HS-5 (cell line): ENCODE measurements around the gene SND1.
A peak's percentile ranks its signal among the peaks of the same experiment; 100 is the strongest.

ENCODE experiments used
- DNase-seq: peaks from one replicate; pipeline ENCODE4 v3.0.0-alpha.2; 2012; ENCODE audit warnings: low read depth

Gene SND1

GRCh38 chr7:128115821-128116723 is 464.1 kb downstream of the SND1 start:
- DNase-seq = no peak

- DNase-seq = no peak
These were observed 464.7 kb downstream of the SND1 start for GRCh38 chr7:128116740-128117139.

- DNase-seq = no peak
These were observed 465.7 kb downstream of the SND1 start for GRCh38 chr7:128117691-128118090.

GRCh38 chr7:128119036-128119435 is 467.0 kb downstream of the SND1 start:
- DNase-seq = no peak

DNA sequence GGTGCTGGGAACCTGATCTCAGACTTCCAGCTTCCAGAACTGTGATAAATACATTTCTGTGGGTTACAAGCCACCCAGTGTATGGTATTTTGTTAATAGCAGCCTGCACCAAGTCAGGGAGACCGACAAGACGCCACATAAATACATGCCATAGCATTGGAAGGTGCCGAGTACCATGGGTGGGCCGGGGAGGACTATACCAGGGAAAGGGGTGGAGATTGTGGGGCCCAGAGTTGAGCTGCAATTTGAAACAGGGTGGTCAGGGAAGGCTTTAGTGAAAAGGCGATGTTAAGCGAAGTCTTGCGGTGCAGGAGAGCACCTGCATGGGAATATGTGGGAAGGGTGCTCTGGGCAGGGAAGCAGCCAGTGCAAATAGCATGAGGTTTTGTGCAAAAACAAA is 468.1 kb downstream of the SND1 start:
- DNase-seq = no peak

DNA sequence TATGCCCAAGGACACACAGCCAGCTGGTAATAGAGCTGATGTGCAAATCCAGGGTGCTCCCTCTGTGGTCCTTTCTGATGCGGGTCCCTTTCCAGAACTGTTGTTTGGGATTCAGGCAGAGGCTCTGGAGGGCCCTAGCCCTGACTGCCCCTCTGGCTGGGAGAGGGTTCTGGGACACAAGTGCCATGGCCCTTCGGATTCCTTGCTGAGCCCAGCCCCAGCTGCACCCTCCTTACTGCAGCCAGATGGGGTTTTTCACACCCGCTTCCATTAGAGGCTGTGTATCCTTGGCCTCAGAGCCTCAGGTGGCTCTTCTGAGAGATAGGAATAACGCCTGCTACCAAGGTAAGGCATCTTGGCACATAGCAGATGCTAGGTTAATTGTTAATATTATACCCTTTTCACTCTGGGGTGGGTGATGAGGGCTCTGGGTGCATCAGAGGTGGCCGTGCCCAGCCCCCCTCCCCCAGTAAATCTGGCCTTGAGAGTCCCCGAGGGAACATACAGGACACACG is 469.0 kb downstream of the SND1 start:
- no peak for DNase-seq

- DNase-seq = no peak
These were observed 469.9 kb downstream of the SND1 start for GRCh38 chr7:128121711-128122530.

DNA sequence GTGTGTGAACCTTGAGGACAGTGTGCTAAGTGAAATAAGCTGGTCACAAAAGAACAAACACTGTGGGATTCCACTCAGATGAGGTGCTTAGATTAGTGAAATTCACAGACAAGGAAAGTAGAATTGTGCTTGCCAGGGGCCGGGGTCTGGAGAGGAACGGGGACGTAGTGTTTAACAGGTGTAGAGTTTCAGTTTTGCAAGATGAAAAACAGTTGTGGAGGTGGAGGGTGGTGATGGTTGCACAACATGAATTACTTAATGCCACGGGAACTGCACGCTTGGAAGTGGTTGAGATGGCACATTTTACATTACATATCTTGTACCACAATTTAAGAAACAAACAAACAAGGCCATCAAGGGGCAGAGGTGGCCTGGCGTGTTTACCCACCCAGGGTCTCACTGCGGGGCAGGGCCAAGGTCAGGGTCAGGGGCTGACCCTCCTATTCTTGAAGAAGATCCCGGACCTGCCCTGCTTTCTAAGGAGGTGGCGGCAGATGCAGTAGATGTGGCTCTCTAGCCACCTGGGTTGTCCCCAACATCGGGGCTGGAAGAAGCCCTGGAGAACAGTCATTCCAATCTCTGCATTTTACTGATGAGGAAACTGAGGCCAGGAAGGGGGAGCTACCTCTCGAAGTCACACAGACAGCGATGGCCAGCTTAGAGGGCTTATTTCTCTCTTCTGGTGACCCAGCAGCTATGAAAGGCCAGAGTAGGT is 470.7 kb downstream of the SND1 start:
- DNase-seq = no peak

GRCh38 chr7:128123291-128124037 is 471.5 kb downstream of the SND1 start:
- no peak for DNase-seq

DNA sequence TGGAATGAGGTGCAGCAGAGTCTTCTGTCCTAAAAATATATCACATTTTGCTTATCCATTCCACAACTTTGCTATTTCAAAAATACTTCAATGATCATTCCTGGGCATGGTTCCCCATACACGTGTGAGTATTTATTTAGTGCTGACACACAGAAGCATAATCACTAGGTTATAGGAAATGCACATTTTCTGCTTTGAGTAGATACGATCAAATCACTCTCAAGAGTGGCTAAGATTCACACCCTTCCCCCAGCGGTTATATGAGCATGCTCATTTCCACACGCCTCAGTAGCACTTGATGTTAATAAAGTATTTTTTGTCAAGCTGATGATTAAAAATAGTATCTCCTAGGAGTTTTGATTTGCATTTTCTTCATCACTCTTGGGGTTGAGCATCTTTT is 472.8 kb downstream of the SND1 start:
- DNase-seq = no peak

GRCh38 chr7:128125816-128126215 is 473.8 kb downstream of the SND1 start:
- no peak for DNase-seq

DNA sequence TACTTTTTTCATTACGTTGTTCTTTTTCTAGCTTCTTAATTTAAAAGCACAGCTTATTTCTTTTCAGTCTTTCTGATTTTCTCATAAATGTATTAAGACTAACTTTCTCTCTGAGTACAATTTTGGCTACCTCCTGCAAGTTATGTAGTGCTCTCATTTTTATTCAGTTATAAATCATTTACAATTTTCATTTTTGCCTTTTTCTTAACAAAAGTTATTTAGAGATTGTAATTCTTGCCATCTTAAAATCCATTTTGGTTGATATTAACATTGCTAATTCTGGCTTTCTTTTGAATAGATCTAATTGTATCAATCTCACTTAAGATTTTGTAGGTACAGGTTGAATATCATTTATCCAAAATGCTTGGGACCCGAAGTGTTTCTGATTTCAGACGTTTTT is 476.4 kb downstream of the SND1 start:
- no peak for DNase-seq

DNA sequence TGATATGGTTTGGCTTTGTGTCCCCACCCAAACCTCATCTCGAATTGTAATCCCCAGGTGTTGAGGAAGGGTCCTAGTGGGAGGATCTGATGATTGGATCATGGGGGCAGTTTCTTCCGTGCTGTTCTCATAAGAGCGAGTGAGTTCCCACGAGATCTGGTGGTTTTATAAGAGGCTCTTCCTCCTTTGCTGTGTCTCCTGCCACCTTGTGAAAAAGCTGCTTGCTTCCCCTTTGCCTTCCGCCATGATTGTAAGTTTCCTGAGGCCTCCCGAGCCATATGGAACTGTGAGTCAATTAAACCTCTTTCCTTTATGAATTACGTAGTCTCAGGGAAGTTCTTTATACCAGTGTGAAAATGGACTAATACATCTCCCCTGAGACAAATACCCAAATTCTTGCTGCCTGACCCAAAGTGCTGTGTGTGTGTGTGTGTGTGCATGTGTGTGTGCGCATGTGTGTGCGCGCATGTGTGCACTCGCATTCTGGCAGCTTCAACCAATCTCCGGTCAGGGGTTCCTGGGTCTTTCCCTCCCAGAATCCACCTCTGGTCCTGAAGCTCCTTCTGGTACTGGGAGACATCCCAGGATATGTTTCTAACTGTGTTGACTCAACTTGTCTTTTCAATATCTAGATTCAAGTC is 477.4 kb downstream of the SND1 start:
- DNase-seq = no peak

- no peak for DNase-seq
These were observed 479.1 kb downstream of the SND1 start for GRCh38 chr7:128131115-128131514.

- no peak for DNase-seq
These were observed 479.7 kb downstream of the SND1 start for GRCh38 chr7:128131731-128132130.

GRCh38 chr7:128132426-128133069 is 480.6 kb downstream of the SND1 start:
- no peak for DNase-seq

- no peak for DNase-seq
These were observed 483.1 kb downstream of the SND1 start for GRCh38 chr7:128135159-128135514.

DNA sequence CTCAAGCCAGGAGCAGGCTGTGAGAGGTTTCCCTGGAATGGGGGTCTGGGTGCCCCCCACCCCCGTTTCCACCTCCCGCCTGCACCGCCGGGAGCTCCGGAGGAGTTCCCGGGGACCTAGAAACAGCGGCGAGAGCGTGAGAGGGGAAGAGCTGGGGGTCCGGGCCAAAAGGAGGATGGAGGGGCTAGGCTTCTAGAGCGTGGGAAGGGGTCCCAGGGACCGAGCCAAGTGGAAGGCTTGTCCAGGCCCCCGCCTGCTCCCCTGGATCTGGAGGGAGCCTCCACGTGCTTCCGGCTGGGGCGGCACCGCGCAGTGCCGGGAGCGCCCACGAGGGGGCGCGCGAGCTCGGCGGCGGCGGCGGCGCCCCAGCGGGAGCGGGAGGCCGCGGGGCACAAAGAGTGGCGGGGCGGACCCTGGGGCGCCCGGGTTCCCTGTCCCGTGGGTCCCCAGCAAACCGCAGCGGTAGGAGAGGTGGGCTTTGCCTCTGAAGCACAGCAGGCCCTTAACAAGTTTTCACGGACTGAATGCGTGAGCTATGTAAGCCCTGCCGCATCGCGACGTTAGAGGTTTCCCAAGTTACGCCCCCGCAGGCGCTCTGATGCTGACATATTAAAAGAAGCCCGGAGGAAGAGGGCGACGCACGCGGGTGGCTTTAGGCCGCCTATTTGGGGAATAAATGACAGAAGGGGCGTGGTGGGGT is 483.7 kb downstream of the SND1 start:
- no peak for DNase-seq

- DNase-seq = no peak
These were observed 484.2 kb downstream of the SND1 start for GRCh38 chr7:128136215-128136597.

DNA sequence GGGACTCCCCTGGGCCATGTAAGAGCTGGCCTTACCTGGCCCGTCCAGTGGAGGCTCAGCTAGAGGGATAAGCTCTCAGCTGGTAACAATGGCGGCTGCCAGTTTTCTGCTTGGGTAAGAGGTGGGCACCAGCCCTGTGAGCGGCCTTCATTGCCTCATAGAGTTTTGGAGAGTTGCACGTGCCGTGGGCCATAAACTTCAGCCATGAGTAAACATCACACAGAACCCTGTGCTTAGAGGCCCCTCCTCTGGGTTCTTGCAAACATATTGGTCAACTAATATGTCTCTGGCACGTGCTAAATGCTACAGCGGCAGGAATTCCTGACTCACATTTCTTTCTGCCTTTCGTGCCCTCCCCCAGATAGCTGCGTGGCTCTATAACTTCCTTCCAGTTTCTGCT is 485.2 kb downstream of the SND1 start:
- DNase-seq = peak; percentile 40
